ENCODE measurements around the gene DPEP1. TPM values are rescaled to one million over a fixed set of nuclear protein-coding genes. Genes with fewer than 3 reads are reported as not detected.

Gene DPEP1
- total and polyA plus RNA-seq, 2 donors (not counting 3 experiments of a cell fraction or from before 2014, with no cell fraction given) = 0.37 to 0.44 TPM

DNA sequence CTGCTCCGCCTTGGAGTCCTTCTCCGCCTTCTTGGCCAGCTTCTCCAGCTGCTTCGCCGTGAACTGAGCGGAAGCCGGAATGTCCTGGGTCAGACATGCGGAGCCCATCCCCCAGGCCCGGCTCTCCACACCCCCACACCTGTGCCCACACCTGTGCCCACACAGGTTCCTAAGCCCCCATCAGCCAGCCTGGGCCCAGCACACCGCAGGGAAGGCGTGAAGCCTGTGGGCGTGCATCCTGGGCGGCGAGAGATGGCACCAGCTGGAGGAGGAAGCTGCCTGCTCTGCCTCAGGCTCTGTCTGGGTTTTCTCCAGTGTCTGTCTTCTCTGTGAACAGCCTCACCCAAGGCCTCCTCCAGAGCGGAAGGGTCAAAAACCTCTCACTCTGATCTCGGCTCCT, 38.1 kb downstream of the DPEP1 start:
- BruUV-seq (replicated peaks) = no TSS peak
- POLR2A ChIA-PET = no interaction called here
- no peaks in the 10 kb centered on the region for H3K9me1 ChIP-seq (replicated peaks; ENCODE audit: control insufficient read depth, extremely low read depth, insufficient read depth, low read length)
- FAIRE-seq (no peak), DNase-seq (ENCODE audit: low read depth, low spot score) (no peak)
- intact Hi-C loops (cut with micrococcal nuclease) = no loop called here
- TF ChIP-seq JUN (IDR thresholded peaks at IDR 0.05; ENCODE audit: borderline replicate concordance, insufficient read depth, insufficient read length, low read depth) = no peak
- no peak for TF ChIP-seq MYC (IDR thresholded peaks at IDR 0.05; ENCODE audit: low read depth, low read length)
- no peak for TF ChIP-seq POLR2A (IDR thresholded peaks at IDR 0.05; ENCODE audit: low read depth, low read length)
- TF ChIP-seq POLR2AphosphoS5 (IDR thresholded peaks at IDR 0.05; ENCODE audit: insufficient read depth, low read depth, low read length) = no peak
- TF ChIP-seq, protein P1, sequence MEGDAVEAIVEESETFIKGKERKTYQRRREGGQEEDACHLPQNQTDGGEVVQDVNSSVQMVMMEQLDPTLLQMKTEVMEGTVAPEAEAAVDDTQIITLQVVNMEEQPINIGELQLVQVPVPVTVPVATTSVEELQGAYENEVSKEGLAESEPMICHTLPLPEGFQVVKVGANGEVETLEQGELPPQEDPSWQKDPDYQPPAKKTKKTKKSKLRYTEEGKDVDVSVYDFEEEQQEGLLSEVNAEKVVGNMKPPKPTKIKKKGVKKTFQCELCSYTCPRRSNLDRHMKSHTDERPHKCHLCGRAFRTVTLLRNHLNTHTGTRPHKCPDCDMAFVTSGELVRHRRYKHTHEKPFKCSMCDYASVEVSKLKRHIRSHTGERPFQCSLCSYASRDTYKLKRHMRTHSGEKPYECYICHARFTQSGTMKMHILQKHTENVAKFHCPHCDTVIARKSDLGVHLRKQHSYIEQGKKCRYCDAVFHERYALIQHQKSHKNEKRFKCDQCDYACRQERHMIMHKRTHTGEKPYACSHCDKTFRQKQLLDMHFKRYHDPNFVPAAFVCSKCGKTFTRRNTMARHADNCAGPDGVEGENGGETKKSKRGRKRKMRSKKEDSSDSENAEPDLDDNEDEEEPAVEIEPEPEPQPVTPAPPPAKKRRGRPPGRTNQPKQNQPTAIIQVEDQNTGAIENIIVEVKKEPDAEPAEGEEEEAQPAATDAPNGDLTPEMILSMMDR (IDR thresholded peaks at IDR 0.05; ENCODE audit: extremely low read depth in 1 of 2, insufficient read depth in 1 of 2, low read depth in 1 of 2, low read length in 2 of 2) = no peak
- no peak for TF ChIP-seq EZH2 (IDR thresholded peaks at IDR 0.05; ENCODE audit: borderline replicate concordance, low read depth, low read length, severe bottlenecking)
- TF ChIP-seq FOS (IDR thresholded peaks at IDR 0.05; ENCODE audit: borderline replicate concordance, insufficient read depth, low read length) = no peak
- no peak for TF ChIP-seq GATA2 (IDR thresholded peaks at IDR 0.05; ENCODE audit: insufficient read depth, insufficient read length, low read depth, low read length)
- TF ChIP-seq, protein P2, sequence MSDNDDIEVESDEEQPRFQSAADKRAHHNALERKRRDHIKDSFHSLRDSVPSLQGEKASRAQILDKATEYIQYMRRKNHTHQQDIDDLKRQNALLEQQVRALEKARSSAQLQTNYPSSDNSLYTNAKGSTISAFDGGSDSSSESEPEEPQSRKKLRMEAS (IDR thresholded peaks at IDR 0.05; ENCODE audit: insufficient read depth, insufficient read length) = no peak
- peaks cover 4 to 22% of the 10 kb centered on the region in 2 experiments for H3K36me3 ChIP-seq (ENCODE audit: control insufficient read depth in 2 of 2, extremely low read depth in 1 of 2, insufficient read depth in 2 of 2, low read length in 2 of 2)
- no peaks in the 10 kb centered on the region for H3K9me3 ChIP-seq (replicated peaks; ENCODE audit: control insufficient read depth, insufficient read depth, low read length)
- H3K9ac ChIP-seq (replicated peaks; ENCODE audit: extremely low read depth, insufficient read depth, low read length) = no peak overlapping the region
- H2AFZ ChIP-seq (ENCODE audit: low read depth, low read length) = no peak overlapping the region
- H3K4me2 ChIP-seq (ENCODE audit: insufficient read depth, low read length) = no peak overlapping the region
- no peaks in the 10 kb centered on the region for H4K20me1 ChIP-seq (replicated peaks; ENCODE audit: control insufficient read depth, extremely low read depth, insufficient read depth, low read length)
- H3K27ac ChIP-seq (ENCODE audit: insufficient read depth, low read depth, low read length) = no peak overlapping the region
- dilution Hi-C loops (cut with MboI; ENCODE audit: extremely low pct_ligation_motif_present, low sequenced_read_pairs) = no loop called here
- peaks cover 22% of the 10 kb centered on the region for H3K79me2 ChIP-seq (ENCODE audit: control insufficient read depth, insufficient read depth, low read length)
- CTCF ChIA-PET = interaction anchor here (2.0 kb wide), 1 partner anchor 37 kb away, joined by 5 read pairs; no protein-coding TSS in a partner anchor
- H3K27me3 ChIP-seq (ENCODE audit: control insufficient read depth in 2 of 2, insufficient read depth in 2 of 2, low read length in 2 of 2) = no peaks in the 10 kb centered on the region
- peaks cover 4% of the 10 kb centered on the region for H3K4me1 ChIP-seq (ENCODE audit: control insufficient read depth, extremely low read depth, insufficient read depth, low read length)
- no peak overlapping the region for H3K4me3 ChIP-seq (replicated peaks in 1 of 3; ENCODE audit: insufficient read depth in 1 of 3, low read depth in 1 of 3, low read length in 3 of 3)

All from endothelial cell of umbilical vein (primary cell).